Measurements from ENCODE around the gene CCDC73.
"Not testable (repeated sequence)": the region's sequence is repeated elsewhere in the genome, so short reads cannot be mapped to it uniquely, and the experiment has no call there.

CCDC73 gene

GRCh38 chr11:32704261-32704660 is 90.2 kb downstream of the CCDC73 start:
- DNase-seq, result no peak

DNA sequence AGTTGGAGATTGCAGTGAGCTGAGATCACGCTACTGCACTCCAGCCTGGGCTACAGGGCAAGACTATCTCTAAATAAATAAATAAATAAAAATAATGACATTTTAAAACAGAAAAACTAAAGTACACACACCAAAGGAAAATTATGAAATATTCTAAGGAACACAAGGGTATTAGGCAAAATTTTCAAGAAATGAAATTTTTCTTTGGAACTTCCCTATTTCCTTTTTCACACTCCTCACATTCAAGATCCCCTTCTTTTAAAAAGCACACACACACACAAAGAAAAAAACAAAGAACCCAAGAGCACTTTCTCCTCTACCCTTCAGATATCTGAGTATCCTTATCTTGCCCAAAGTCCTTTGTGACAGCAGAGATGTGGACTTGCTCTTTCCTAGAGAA is 92.8 kb downstream of the CCDC73 start:
- no peak for DNase-seq

DNA sequence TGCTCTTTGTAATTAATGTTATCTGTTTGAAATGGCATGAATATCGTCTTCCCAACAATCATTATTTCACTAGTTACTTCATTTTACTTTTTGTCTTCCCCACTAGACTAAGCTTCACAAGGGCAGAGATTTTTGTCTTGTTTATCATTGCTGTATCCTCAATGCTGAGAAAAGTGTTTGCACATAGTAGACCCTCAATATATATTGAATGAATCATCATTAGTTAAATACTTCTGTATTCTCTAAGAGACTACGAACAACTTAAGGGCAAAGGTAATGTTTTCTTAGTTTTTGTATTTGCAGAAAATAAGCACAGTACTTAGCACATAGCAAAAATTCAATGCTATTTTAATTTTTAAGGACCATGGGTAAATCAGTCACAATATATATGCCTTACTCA is 95.9 kb downstream of the CCDC73 start:
- DNase-seq, result no peak

DNA sequence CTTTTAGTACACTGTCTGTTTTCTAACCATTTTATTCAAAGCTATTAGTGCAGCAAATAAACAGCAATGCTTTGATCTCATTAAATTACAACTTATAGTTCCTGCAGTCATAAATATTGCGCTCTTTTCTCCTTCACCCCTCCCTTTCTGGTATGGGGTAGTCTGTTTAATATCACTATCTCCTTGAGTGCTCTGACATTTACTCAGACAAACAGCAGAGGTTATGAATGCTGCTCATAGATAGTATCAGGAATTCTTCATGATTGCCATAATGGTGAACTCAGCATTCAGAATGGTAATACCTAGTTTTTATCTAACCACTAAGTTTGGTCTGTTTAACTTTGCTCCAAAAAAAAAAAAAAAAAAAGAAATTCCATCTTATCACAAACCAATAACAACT is 123.4 kb downstream of the CCDC73 start:
- no peak for DNase-seq

GRCh38 chr11:32659672-32660071 is 134.8 kb downstream of the CCDC73 start:
- no peak for DNase-seq

- DNase-seq, result no peak
Observed at GRCh38 chr11:32658639-32659406, 135.6 kb downstream of the CCDC73 start.

GRCh38 chr11:32643526-32643925 is 150.9 kb downstream of the CCDC73 start:
- no peak for DNase-seq

GRCh38 chr11:32641361-32641760 is 153.1 kb downstream of the CCDC73 start:
- no peak for DNase-seq

- no peak for DNase-seq
Observed at GRCh38 chr11:32635819-32636218, 158.6 kb downstream of the CCDC73 start.

- no peak for DNase-seq
Observed at GRCh38 chr11:32630844-32631243, 163.6 kb downstream of the CCDC73 start.

DNA sequence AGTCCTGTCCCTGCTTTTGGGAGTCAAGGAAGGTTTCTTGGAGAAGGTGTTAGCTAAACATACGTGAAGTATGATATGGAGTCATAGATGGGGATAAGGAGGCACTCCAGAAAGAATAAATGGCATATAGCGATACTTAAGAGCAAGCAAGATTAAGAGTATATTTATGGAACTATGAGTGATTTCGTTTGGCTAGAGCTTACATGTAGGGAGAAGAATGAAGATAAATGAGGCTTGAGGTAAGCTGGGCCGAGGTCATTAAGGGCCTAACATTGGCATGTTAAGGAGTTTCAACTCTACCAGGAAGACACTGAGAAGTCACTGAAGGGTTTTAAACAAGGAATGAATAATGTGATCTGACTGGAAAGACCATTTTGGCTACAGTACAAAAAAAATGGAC is 177.6 kb downstream of the CCDC73 start:
- no peak for DNase-seq

- no peak for DNase-seq
Observed at GRCh38 chr11:32615422-32615821, 179.0 kb downstream of the CCDC73 start.

DNA sequence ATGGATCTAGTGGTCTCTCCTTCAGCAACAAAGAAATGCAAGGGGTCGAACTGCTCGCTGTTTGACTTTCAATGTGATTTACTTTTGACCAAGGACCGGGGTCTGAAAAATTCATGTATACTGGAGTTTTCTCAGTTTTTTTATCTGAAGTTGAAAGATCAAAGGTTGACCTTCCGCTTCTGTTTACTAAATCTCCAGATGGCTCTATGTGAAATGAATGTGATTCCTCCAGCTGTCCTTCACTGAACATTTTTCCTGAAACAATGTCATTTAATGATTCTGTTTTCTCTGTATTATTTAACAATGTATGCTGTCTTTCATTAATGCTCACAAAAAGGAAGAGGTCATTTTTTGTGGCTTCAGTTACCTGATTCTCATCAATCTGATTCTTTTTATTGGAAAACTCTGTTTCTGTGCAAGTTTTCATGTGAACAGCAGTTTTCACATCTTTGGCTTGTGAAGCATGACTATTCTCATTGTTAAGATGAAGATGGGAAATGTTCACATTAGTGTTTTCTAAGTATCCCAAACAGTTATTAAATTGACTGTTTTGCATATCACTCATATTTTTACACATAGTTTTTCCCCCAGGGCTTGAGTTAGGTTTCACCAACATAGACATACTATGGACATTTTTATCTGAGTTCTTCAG is 180.8 kb downstream of the CCDC73 start:
- DNase-seq, result no peak

DNA sequence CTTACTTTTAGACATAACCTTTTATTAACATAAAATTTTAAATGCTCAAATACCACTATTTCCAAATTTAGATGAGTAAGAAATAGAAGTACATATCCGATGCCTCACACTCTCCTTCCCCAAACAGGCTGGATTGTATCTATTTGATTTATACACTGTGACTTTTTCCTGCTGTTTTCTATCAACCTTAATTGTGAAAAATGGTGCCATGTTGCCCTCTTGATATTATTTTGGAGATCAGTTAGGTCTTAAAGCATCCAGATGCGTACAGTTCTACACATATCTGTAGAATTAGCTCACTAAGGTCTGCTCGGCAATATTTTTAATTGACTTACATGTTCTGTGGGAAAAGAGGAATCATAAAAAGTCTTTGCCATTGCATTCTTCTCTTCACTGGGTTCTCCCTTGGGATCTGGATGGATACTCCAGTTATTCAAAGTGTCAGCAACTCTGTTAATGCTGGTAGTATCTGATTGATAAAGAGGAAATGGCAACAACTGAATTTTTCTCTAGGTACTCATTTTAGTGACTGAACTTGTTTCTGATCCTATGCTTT is 183.6 kb downstream of the CCDC73 start:
- no peak for DNase-seq

GRCh38 chr11:32608826-32609225 is 185.6 kb downstream of the CCDC73 start:
- DNase-seq, result not testable (repeated sequence)

GRCh38 chr11:32606220-32606619 is 188.2 kb downstream of the CCDC73 start:
- no peak for DNase-seq

DNA sequence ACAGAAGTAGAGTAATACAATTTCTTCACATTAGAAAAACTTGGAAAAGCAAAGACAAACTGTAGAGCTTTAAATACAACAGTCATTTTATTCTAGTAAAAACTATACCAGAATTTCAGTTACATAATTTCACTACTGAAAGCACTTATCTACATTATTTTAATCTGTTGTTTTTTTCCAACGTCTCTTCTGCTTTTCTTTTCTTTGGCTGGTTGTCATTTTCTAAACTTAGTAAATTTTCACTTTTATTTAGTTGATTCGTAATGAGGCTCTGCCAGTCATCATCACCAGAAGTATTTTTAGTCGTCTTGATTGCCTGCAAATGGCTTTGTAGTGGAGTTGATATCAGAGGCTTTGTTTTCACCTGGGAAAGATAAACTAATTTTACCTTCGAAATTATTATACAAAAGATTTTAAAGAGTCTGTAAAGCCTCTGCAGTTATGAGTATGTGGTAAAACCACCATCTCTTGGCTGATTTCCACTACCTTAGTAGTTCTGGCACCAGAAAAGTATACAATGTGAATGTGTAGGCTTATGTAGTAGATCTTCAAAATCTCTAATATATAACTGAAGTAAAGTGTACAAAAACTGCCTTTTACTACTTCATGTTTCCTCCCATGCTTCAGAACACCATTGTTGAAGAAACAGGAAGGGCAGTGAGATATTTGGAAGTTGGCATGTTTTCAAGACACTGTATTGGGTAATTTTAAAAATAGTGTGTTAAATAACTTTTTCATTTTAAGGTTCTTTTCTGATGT is 191.6 kb downstream of the CCDC73 start:
- DNase-seq, result no peak

DNA sequence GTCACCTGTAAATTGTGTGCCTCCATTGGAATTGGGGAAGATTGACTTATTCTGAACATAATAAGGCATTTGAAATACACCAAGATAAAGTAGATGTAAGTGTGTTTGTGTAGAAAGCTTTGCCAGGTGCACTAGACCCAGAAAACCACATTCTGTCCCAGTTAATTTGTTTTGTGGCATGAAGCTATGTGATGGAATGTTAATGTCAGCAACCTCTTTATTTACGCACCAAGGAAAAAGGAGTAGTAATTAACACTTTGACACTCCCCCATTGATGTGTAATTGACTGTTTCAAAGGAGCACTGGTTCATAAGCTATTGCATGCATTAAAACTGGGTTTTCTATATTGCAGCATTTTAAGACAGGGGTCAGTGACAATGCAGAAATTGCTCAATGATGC is 196.5 kb downstream of the CCDC73 start:
- no peak for DNase-seq

GRCh38 chr11:32596114-32596513 is 198.3 kb downstream of the CCDC73 start:
- not testable (repeated sequence) for DNase-seq

- DNase-seq, result no peak
Observed at GRCh38 chr11:32594272-32594671, 200.2 kb downstream of the CCDC73 start.

DNA sequence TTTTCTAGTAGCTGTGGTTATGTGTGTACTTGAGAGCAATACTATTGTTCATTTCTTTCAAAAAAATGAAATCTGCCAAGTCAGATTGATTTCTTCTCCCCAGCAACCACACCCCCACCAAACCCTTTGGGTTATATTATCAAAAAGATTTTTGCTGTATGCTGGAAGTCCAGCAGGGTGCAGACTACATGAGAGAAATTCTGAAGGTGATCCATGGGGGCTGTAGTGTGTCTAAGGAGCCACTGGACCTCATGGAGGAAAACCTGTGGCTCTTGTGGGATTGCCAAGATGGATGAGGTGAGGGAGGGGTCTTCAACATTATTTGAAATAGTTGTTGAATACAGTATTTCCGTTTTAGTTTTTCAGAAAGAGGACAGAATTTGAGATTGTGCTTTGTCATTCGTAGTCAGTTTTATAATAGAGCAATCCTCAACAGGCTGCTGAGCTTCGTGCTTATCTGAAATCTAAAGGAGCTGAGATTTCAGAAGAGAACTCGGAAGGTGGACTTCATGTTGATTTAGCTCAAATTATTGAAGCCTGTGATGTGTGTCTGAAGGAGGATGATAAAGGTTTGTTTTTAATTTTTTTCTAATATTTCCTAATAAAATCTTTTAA is 207.8 kb downstream of the CCDC73 start:
- DNase-seq, result no peak

DNA sequence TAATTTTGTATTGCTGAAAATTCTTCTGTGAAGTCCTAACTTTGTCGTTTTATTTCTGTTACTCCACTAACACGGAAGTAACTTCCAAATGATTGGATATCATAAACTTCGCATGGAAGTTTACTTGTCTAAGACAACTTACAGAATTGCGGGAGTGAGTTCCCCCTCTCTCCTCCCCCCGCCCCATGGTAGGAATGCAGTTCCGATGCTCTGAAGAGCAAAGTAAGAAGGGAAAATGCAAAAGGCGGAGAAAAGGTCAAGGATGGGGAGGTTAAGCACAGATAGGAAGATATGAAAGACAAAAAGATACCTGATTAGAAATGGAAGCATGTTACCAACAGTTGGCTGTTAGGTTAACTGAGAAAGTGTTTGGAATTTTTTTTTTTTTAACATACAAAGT is 209.5 kb downstream of the CCDC73 start:
- DNase-seq, result no peak
